Urothelium cell line (cell line): ENCODE measurements around the gene MALAT1.
"Not testable (repeated sequence)": the region's sequence is repeated elsewhere in the genome, so short reads cannot be mapped to it uniquely, and the experiment has no call there.

Experiments used
- DNase-seq: peaks from one replicate; pipeline ENCODE4 v3.0.0; 2011; ENCODE audit warnings: low spot score, mixed read lengths
- FAIRE-seq: peaks from 2 replicates; lab custom pipeline; 2011; peaks lifted over from hg19 to GRCh38; lab: Jason Lieb, UNC

The MALAT1 gene

GRCh38 chr11:65498977-65499712 lies at the start of gene MALAT1:
Gene MALAT1, plus strand, starts transcription at chr11:65499045.
- FAIRE-seq (no peak), DNase-seq (peak; percentile 68)

- not testable (repeated sequence) for FAIRE-seq, DNase-seq
Observed at GRCh38 chr11:65451301-65451700, 47.5 kb upstream of the MALAT1 start.

GRCh38 chr11:65452259-65452658 lies 46.6 kb upstream of the MALAT1 start:
- DNase-seq, FAIRE-seq: not testable (repeated sequence)

- no peak for DNase-seq
- FAIRE-seq, result no peak
Observed at GRCh38 chr11:65452806-65453490, 45.9 kb upstream of the MALAT1 start.

- DNase-seq (no peak), FAIRE-seq (no peak)
Observed at GRCh38 chr11:65454311-65454695, 44.5 kb upstream of the MALAT1 start.

- no peak for FAIRE-seq
- DNase-seq, result peak; percentile 94
Observed at GRCh38 chr11:65454696-65455456, 44.0 kb upstream of the MALAT1 start.

- no peak for FAIRE-seq
- no peak for DNase-seq
Observed at GRCh38 chr11:65456418-65456817, 42.4 kb upstream of the MALAT1 start.

- FAIRE-seq (no peak), DNase-seq (no peak)
Observed at GRCh38 chr11:65459552-65459951, 39.3 kb upstream of the MALAT1 start.

- not testable (repeated sequence) for FAIRE-seq
Observed at GRCh38 chr11:65465471-65465870, 33.4 kb upstream of the MALAT1 start.

GRCh38 chr11:65467306-65467705 lies 31.5 kb upstream of the MALAT1 start:
- DNase-seq, result not testable (repeated sequence)

More at GRCh38 chr11:65465471-65465870, 33.4 kb upstream of the MALAT1 start:
- not testable (repeated sequence) for DNase-seq

GRCh38 chr11:65468874-65469333 lies 29.9 kb upstream of the MALAT1 start:
- DNase-seq (no peak), FAIRE-seq (no peak)

More at GRCh38 chr11:65467306-65467705, 31.5 kb upstream of the MALAT1 start:
- FAIRE-seq, result not testable (repeated sequence)

GRCh38 chr11:65470433-65471049 lies 28.3 kb upstream of the MALAT1 start:
- FAIRE-seq, result no peak
- no peak for DNase-seq

GRCh38 chr11:65471447-65471891 lies 27.4 kb upstream of the MALAT1 start:
- no peak for FAIRE-seq

GRCh38 chr11:65472588-65473277 lies 26.1 kb upstream of the MALAT1 start:
- FAIRE-seq, DNase-seq: not testable (repeated sequence)

More at GRCh38 chr11:65471447-65471891, 27.4 kb upstream of the MALAT1 start:
- no peak for DNase-seq

GRCh38 chr11:65473278-65473860 lies 25.5 kb upstream of the MALAT1 start:
- FAIRE-seq, result no peak

GRCh38 chr11:65474864-65475263 lies 24.0 kb upstream of the MALAT1 start:
- FAIRE-seq, result no peak

More at GRCh38 chr11:65473278-65473860, 25.5 kb upstream of the MALAT1 start:
- no peak for DNase-seq

GRCh38 chr11:65476632-65477148 lies 22.2 kb upstream of the MALAT1 start:
- FAIRE-seq, result no peak
- DNase-seq, result no peak

More at GRCh38 chr11:65474864-65475263, 24.0 kb upstream of the MALAT1 start:
- DNase-seq, result no peak

- FAIRE-seq, result no peak
- DNase-seq, result peak; percentile 96
Observed at GRCh38 chr11:65477149-65477965, 21.5 kb upstream of the MALAT1 start.
